Smooth muscle cell (in vitro differentiated cells): ENCODE data around the gene NELFB. TPM values are rescaled to one million over a fixed set of nuclear protein-coding genes. Genes with fewer than 3 reads are reported as not detected.

Experiments used
- DNase-seq: peaks from one replicate; lab custom pipeline; 2025; ENCODE audit not compliant: unreplicated experiment; lab: John Stamatoyannopoulos, UW
- H2AFZ ChIP-seq: fragments of 200-600 bp; sonication (generic); 2 replicates; pipeline ENCODE4 v1.6.0; 2016; ENCODE audit warnings: antibody characterized with exemption, low read depth, mild to moderate bottlenecking
- H3F3A ChIP-seq: fragments of 200-600 bp; sonication (generic); 2 replicates; pipeline ENCODE4 v1.6.0; 2017; ENCODE audit warnings: antibody characterized with exemption, low read depth
- H3K27ac ChIP-seq: fragments of 200-600 bp; sonication (generic); 2 replicates; pipeline ENCODE4 v1.5.1; 2016; ENCODE audit warnings: low read depth, mild to moderate bottlenecking
- H3K27me3 ChIP-seq: fragments of 200-600 bp; sonication (generic); 2 replicates; pipeline ENCODE4 v1.6.1; 2016; ENCODE audit warnings: low read depth, mild to moderate bottlenecking
- H3K36me3 ChIP-seq: fragments of 200-600 bp; sonication (generic); 2 replicates; pipeline ENCODE4 v1.5.1; 2016; ENCODE audit warnings: low read depth
- H3K4me1 ChIP-seq: fragments of 200-600 bp; sonication (generic); 2 replicates; pipeline ENCODE4 v1.5.1; 2016; ENCODE audit warnings: low read depth
- H3K4me2 ChIP-seq: fragments of 200-600 bp; sonication (generic); 2 replicates; pipeline ENCODE4 v1.6.0; 2016; ENCODE audit warnings: mild to moderate bottlenecking
- H3K4me3 ChIP-seq: fragments of 200-600 bp; sonication (generic); 2 replicates; pipeline ENCODE4 v1.5.1; 2016; ENCODE audit warnings: mild to moderate bottlenecking
- H3K79me2 ChIP-seq: fragments of 200-600 bp; sonication (generic); 2 replicates; pipeline ENCODE4 v1.6.0; 2016; ENCODE audit warnings: low read depth, mild to moderate bottlenecking
- H3K9ac ChIP-seq: fragments of 200-600 bp; sonication (generic); 2 replicates; pipeline ENCODE4 v1.6.0; 2016; ENCODE audit warnings: low read depth
- H3K9me3 ChIP-seq: fragments of 200-600 bp; sonication (generic); replicated peaks from 2 replicates; pipeline ENCODE4 v1.5.1; 2016; ENCODE audit warnings: low read depth
- H4K20me1 ChIP-seq: fragments of 200-600 bp; sonication (generic); 2 replicates; pipeline ENCODE4 v1.6.0; 2016; ENCODE audit warnings: low read depth
- WGBS: methylation state at CpG from one replicate; pipeline ENCODE4 v1.1.7; 2016; ENCODE audit warnings: low lambda C conversion rate; 5-methylcytosine and 5-hydroxymethylcytosine counted together
- polyA plus RNA-seq: library from polyadenylated mRNA; unstranded; fragments of >200 nt; fragmentation: Nextera tagmentation; extraction: Ambion mirVana; gene quantifications from 2 replicates; pipeline ENCODE4 v1.2.1, GENCODE V29; 2016
- total RNA-seq: library from RNA; depleted of rRNA; stranded (reverse); fragments of >200 nt; gene quantifications from 2 replicates; pipeline ENCODE4 v1.2.3, GENCODE V29; 2014
- TF ChIP-seq, protein P1 (sequence below): fragments of 200-600 bp; sonication (generic); IDR thresholded peaks from 2 replicates; pipeline ENCODE4 v1.5.1; 2017; ENCODE audit warnings: borderline replicate concordance, mild to moderate bottlenecking, antibody characterized with exemption; ENCODE audit not compliant: insufficient read depth, poor library complexity, severe bottlenecking

Gene NELFB
- total and polyA plus RNA-seq, 2 experiments from 2014 or later: 23.3 to 60.9 TPM

GRCh38 chr9:137247916-137248175 is 7.3 kb upstream of the NELFB start:
- H3K4me1 ChIP-seq: no peaks in the 10 kb centered on the region
- 94% methylated on average over 6 of the region's 6 CpGs for WGBS
- peaks cover 8% of the 10 kb centered on the region for H3F3A ChIP-seq
- peaks cover 9% of the 10 kb centered on the region for H3K79me2 ChIP-seq
- H3K36me3 ChIP-seq: no peaks in the 10 kb centered on the region
- no peaks in the 10 kb centered on the region for H3K9me3 ChIP-seq
- no peak overlapping the region for H3K9ac ChIP-seq
- no peaks in the 10 kb centered on the region for H3K27me3 ChIP-seq
- no peak overlapping the region for H2AFZ ChIP-seq
- TF ChIP-seq, protein P1, sequence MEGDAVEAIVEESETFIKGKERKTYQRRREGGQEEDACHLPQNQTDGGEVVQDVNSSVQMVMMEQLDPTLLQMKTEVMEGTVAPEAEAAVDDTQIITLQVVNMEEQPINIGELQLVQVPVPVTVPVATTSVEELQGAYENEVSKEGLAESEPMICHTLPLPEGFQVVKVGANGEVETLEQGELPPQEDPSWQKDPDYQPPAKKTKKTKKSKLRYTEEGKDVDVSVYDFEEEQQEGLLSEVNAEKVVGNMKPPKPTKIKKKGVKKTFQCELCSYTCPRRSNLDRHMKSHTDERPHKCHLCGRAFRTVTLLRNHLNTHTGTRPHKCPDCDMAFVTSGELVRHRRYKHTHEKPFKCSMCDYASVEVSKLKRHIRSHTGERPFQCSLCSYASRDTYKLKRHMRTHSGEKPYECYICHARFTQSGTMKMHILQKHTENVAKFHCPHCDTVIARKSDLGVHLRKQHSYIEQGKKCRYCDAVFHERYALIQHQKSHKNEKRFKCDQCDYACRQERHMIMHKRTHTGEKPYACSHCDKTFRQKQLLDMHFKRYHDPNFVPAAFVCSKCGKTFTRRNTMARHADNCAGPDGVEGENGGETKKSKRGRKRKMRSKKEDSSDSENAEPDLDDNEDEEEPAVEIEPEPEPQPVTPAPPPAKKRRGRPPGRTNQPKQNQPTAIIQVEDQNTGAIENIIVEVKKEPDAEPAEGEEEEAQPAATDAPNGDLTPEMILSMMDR: no peak
- H3K4me3 ChIP-seq: no peak overlapping the region
- no peak overlapping the region for H3K4me2 ChIP-seq
- peaks cover 15% of the 10 kb centered on the region for H4K20me1 ChIP-seq
- DNase-seq: no peak
- no peak overlapping the region for H3K27ac ChIP-seq

- H3K27me3 ChIP-seq: no peaks in the 10 kb centered on the region
- H3K9ac ChIP-seq: no peak overlapping the region
- peaks cover 9% of the 10 kb centered on the region for H3K4me1 ChIP-seq
- TF ChIP-seq, protein P1: no peak
- H3F3A ChIP-seq: no peaks in the 10 kb centered on the region
- no peaks in the 10 kb centered on the region for H3K36me3 ChIP-seq
- no peak overlapping the region for H3K4me3 ChIP-seq
- no peak overlapping the region for H3K4me2 ChIP-seq
- H3K27ac ChIP-seq: no peak overlapping the region
- no peaks in the 10 kb centered on the region for H3K9me3 ChIP-seq
- WGBS: 87% methylated on average over 14 of the region's 18 CpGs
- H2AFZ ChIP-seq: no peak overlapping the region
- H4K20me1 ChIP-seq: no peaks in the 10 kb centered on the region
- H3K79me2 ChIP-seq: peaks cover 3% of the 10 kb centered on the region
- no peak for DNase-seq
Observed at GRCh38 chr9:137250329-137251193, 4.6 kb upstream of the NELFB start.

- H3K9me3 ChIP-seq: no peaks in the 10 kb centered on the region
- H3K4me1 ChIP-seq: peaks cover 13% of the 10 kb centered on the region
- H3K27ac ChIP-seq: no peak within 1 kb of the TSS
- no peak for DNase-seq
- H3F3A ChIP-seq: no peaks in the 10 kb centered on the region
- H4K20me1 ChIP-seq: peaks cover 4% of the 10 kb centered on the region
- no peaks in the 10 kb centered on the region for H3K27me3 ChIP-seq
- TF ChIP-seq, protein P1: no peak
- H3K79me2 ChIP-seq: peaks cover 9% of the 10 kb centered on the region
- H3K9ac ChIP-seq: no peak within 1 kb of the TSS
- WGBS: 69% methylated on average over 2 of the region's 4 CpGs
- no peak within 1 kb of the TSS for H2AFZ ChIP-seq
- no peak within 1 kb of the TSS for H3K4me2 ChIP-seq
- H3K4me3 ChIP-seq: no peak within 1 kb of the TSS
- H3K36me3 ChIP-seq: no peaks in the 10 kb centered on the region
Observed at GRCh38 chr9:137251194-137251461, 4.0 kb upstream of the NELFB start, which contains the start of gene STPG3. STPG3 (plus strand) TSS chr9:137251286; CDS start chr9:137251287, 1 bp downstream.
